ENCODE measurements around the gene P4HA1.

P4HA1 gene

DNA sequence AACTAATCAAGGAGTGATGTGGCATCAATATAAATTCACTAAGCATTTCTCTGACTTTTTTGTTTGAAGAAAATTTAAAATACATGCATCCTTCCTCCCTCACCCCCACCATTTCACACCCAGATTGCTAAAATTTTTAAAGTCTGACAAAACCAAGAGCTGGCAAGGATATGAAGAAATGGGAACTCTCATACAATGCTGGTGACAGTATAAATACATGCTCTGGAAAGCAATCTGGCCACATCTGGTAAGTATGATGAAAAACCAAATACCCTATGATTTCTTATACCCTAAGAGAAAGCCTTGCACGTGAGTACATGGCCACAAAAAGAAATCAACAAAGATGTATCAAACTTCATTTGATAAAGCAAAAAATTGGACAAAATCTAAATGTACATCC is 31.2 kb downstream of the P4HA1 start:
- Histone ChIP-seq H3K27me3 (ENCODE audit: low read depth, low read length) (no peaks in the 10 kb centered on the region), H3K36me3 (ENCODE audit: control insufficient read depth in 1 of 2, insufficient read depth in 2 of 2, low read length in 2 of 2) (peaks cover 28 to 29% of the 10 kb centered on the region in 2 donors), H3K4me3 (ENCODE audit: low read depth in 1 of 2, low read length in 2 of 2) (no peak overlapping the region), H3K4me1 (ENCODE audit: control insufficient read depth in 1 of 2, insufficient read depth in 2 of 2, low read length in 2 of 2) (peaks cover 0 to 4% of the 10 kb centered on the region in 2 donors), H3K9me3 (ENCODE audit: control insufficient read depth in 1 of 2, low read length in 2 of 2) (no peaks in the 10 kb centered on the region), H3K27ac (ENCODE audit: low read length) (no peak overlapping the region)

DNA sequence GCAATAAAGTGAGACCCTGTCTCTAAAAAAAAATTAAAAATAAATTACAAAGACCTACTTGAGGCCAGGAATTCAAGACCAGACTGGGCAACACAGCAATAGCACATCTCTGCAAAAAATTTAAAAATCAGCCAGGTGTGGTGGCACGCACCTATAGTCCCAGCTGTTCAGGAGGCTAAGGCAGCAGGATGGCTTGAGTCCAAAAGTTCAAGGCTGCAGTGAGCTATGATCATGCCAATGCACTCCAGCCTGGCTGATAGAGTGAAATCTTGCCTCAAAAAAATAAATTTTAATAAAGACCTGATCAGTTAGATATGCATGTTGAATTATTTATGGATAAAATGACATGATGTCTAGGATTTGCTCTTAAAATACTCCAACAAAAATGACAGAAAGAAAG is 34.9 kb downstream of the P4HA1 start:
- Histone ChIP-seq H3K27ac (ENCODE audit: low read length) (no peak overlapping the region), H3K4me1 (ENCODE audit: control insufficient read depth in 1 of 2, insufficient read depth in 2 of 2, low read length in 2 of 2) (peaks cover 0 to 4% of the 10 kb centered on the region in 2 donors), H3K9me3 (ENCODE audit: control insufficient read depth in 1 of 2, low read length in 2 of 2) (no peaks in the 10 kb centered on the region), H3K36me3 (ENCODE audit: control insufficient read depth in 1 of 2, insufficient read depth in 2 of 2, low read length in 2 of 2) (peaks cover 9 to 17% of the 10 kb centered on the region in 2 donors), H3K27me3 (ENCODE audit: low read depth, low read length) (no peaks in the 10 kb centered on the region), H3K4me3 (ENCODE audit: low read depth in 1 of 2, low read length in 2 of 2) (no peak overlapping the region)

DNA sequence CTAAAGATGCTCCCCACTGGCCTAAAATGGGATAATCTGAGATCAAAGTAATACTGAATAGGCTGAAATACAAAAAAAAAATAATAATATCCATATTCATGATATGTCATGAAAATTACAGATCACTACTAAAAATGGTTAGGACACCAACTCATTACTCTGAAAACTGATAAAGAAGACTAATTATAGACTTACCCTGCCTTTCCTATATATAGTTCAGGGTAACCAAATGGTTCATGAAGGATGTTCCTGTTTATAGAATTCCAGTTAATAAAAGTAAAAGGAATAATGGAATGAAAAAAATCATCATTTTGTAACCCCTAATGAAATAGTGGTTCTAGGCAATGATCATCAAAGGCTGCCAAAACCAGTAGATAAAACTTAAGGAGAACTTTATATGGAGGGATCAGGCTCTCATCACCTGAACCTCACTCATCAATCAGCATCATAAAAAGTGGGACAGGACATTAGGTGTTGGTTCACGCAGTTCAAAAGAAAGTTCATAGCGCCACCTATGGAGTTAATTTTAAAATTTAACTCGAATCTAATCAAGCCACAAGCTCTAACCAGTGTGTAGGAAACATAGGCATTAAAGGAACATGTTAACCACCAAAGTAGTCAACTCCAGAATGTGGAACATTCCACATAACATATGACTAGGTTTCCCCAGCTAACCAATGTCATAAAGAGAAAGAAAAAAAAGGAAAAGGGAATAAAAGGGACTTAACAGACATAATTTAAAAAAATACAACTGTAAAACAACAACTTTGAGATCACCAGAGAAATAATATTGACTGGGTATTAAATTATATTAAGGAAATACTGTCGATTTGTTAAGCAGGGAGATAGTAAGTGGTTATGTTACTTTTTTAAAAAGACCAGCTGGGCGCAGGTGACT is 35.7 kb downstream of the P4HA1 start:
- H3K27ac ChIP-seq (ENCODE audit: low read length) = no peak overlapping the region
- no peak overlapping the region for H3K4me3 ChIP-seq (ENCODE audit: low read depth in 1 of 2, low read length in 2 of 2)
- H3K36me3 ChIP-seq (ENCODE audit: control insufficient read depth in 1 of 2, insufficient read depth in 2 of 2, low read length in 2 of 2) = peaks cover 9 to 16% of the 10 kb centered on the region in 2 donors
- H3K27me3 ChIP-seq (ENCODE audit: low read depth, low read length) = no peaks in the 10 kb centered on the region
- no peaks in the 10 kb centered on the region for H3K9me3 ChIP-seq (ENCODE audit: control insufficient read depth in 1 of 2, low read length in 2 of 2)
- peaks cover 0 to 4% of the 10 kb centered on the region in 2 donors for H3K4me1 ChIP-seq (ENCODE audit: control insufficient read depth in 1 of 2, insufficient read depth in 2 of 2, low read length in 2 of 2)

DNA sequence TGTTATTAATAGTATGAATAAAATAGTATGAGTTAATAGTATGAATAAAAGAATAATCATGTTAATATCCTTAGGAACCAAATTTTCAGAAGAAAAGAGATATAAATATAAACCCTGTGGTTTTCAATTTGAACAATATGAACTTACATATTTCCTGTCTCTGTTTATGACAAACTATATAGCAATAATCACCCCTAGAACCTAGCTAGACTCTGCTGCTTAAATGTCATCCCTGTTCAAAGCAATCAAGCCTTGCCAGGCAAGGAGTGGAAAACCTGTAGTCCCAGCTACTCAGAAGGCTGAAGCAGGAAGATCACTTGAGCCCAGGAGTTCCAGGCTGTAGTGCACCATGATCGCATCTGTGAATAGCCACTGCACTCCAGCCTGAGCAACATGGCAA is 36.5 kb downstream of the P4HA1 start:
- peaks cover 0 to 4% of the 10 kb centered on the region in 2 donors for H3K4me1 ChIP-seq (ENCODE audit: control insufficient read depth in 1 of 2, insufficient read depth in 2 of 2, low read length in 2 of 2)
- no peak overlapping the region for H3K4me3 ChIP-seq (ENCODE audit: low read depth in 1 of 2, low read length in 2 of 2)
- H3K27ac ChIP-seq (ENCODE audit: low read length) = no peak overlapping the region
- H3K9me3 ChIP-seq (ENCODE audit: control insufficient read depth in 1 of 2, low read length in 2 of 2) = no peaks in the 10 kb centered on the region
- peaks cover 5 to 16% of the 10 kb centered on the region in 2 donors for H3K36me3 ChIP-seq (ENCODE audit: control insufficient read depth in 1 of 2, insufficient read depth in 2 of 2, low read length in 2 of 2)
- no peaks in the 10 kb centered on the region for H3K27me3 ChIP-seq (ENCODE audit: low read depth, low read length)

DNA sequence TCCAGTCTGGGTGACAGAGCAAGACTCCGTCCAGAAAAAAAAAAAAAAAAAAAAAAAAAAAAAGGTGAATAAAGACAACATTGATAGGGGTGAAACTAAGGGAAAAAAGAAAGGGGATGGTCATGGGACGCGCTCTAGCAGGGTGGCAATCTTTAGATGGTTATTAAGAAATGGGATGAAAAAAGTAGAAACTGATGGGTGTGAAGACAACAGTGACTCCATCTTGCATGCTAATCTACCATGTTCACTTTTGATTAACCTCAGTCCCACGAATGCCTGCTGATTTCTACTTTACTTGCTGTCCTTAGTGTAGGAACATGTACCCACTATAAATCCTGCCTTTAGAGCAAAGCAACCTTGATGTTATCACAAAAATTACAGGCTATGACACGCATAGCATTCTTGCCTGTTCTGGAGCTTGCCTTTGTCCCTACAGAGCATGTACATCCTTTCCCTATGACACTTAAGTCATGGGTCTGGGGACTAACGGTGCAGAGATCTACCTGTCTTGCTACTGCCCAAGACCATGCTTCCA is 38.5 kb downstream of the P4HA1 start:
- Histone ChIP-seq H3K27ac (ENCODE audit: low read length) (no peak overlapping the region), H3K36me3 (ENCODE audit: control insufficient read depth in 1 of 2, insufficient read depth in 2 of 2, low read length in 2 of 2) (peaks cover 10 to 16% of the 10 kb centered on the region in 2 donors), H3K4me3 (ENCODE audit: low read depth in 1 of 2, low read length in 2 of 2) (no peak overlapping the region), H3K4me1 (ENCODE audit: control insufficient read depth in 1 of 2, insufficient read depth in 2 of 2, low read length in 2 of 2) (peaks cover 0 to 4% of the 10 kb centered on the region in 2 donors), H3K9me3 (ENCODE audit: control insufficient read depth in 1 of 2, low read length in 2 of 2) (no peaks in the 10 kb centered on the region), H3K27me3 (ENCODE audit: low read depth, low read length) (no peaks in the 10 kb centered on the region)

DNA sequence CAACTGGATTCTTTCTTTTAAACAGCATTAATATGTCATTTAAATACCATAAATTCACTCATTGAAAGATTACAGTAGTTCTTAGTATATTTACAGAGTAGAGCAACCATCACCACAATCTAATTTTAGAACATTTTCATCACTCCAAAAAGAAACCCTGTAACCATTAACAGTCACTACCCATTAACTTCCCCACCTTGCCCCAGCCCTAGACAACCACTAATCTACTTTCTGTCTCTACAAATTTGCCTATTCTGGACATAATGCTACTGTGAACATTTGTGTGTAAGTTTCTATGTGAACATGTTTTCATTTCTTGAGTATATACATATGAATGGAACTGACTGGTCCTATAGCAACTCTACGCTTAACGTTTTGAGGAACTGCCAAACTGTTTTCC is 42.4 kb downstream of the P4HA1 start:
- no peaks in the 10 kb centered on the region for H3K4me1 ChIP-seq (ENCODE audit: control insufficient read depth in 1 of 2, insufficient read depth in 2 of 2, low read length in 2 of 2)
- H3K27me3 ChIP-seq (ENCODE audit: low read depth, low read length) = no peaks in the 10 kb centered on the region
- H3K9me3 ChIP-seq (ENCODE audit: control insufficient read depth in 1 of 2, low read length in 2 of 2) = no peaks in the 10 kb centered on the region
- no peak overlapping the region for H3K4me3 ChIP-seq (ENCODE audit: low read depth in 1 of 2, low read length in 2 of 2)
- peaks cover 14 to 15% of the 10 kb centered on the region in 2 donors for H3K36me3 ChIP-seq (ENCODE audit: control insufficient read depth in 1 of 2, insufficient read depth in 2 of 2, low read length in 2 of 2)
- H3K27ac ChIP-seq (ENCODE audit: low read length) = no peak overlapping the region

DNA sequence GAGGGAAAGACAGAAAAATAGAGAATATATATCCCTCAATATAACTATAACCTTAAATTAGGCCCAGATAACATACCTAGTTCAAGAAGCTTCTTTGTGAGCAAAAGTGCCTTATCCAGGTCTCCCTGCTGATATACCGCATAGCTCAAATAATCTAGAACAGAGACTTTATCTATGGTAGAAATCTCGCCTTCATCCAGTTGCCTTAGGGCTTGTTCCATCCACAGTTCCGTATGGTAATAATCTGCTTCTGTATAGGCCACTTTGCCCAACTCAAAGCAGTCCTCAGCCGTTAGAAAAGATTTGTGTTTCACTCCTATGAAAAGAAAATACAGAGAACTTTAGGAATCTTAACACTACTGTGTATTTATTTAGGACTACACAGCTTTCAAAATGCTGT is 43.4 kb downstream of the P4HA1 start:
- peaks cover 14 to 15% of the 10 kb centered on the region in 2 donors for H3K36me3 ChIP-seq (ENCODE audit: control insufficient read depth in 1 of 2, insufficient read depth in 2 of 2, low read length in 2 of 2)
- no peaks in the 10 kb centered on the region for H3K4me1 ChIP-seq (ENCODE audit: control insufficient read depth in 1 of 2, insufficient read depth in 2 of 2, low read length in 2 of 2)
- H3K9me3 ChIP-seq (ENCODE audit: control insufficient read depth in 1 of 2, low read length in 2 of 2) = no peaks in the 10 kb centered on the region
- H3K4me3 ChIP-seq (ENCODE audit: low read depth in 1 of 2, low read length in 2 of 2) = no peak overlapping the region
- no peaks in the 10 kb centered on the region for H3K27me3 ChIP-seq (ENCODE audit: low read depth, low read length)
- no peak overlapping the region for H3K27ac ChIP-seq (ENCODE audit: low read length)

DNA sequence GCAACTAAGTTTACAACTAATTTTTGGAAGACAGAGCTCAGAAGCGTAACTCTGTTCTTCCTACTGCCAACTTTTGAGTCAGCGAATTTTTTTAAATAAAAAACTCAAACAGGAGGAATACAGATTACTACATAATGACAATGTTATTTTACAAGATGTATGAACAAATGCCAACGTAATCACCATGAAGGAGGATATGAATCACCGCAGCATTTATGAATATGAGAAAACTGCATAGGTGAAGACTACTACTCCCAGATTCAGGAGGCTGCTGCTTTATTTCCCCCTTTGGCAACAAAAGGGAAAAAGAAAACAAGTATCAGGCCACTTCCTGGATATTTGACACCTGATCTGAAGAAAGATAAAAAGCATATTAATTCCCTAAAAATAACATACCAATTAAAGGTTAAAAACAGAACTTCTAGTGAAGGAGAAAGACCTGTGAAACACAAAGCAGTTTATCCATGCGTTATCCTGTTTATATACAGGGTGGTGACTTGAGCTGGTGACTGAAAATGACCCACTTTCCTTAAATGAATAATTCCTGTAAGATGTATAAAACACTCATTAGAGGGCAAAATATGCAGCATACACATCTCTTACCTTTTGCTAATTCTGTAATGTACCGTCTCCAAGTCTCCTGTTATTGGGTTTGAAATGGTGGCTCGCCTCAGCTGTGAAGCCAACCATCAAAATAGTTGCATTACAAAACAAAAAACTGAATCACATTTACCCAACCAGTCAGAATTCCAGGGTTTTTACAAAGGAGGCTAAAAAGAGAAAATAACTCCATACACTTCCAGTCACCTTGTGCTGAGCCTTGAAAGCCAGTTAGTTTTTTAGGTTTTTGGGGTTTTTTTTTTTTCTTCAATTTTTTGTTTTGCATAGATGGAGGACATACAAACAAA is 52.0 kb downstream of the P4HA1 start:
- Histone ChIP-seq H3K36me3 (ENCODE audit: control insufficient read depth in 1 of 2, insufficient read depth in 2 of 2, low read length in 2 of 2) (peaks cover 3 to 11% of the 10 kb centered on the region in 2 donors), H3K9me3 (ENCODE audit: control insufficient read depth in 1 of 2, low read length in 2 of 2) (no peaks in the 10 kb centered on the region), H3K27me3 (ENCODE audit: low read depth, low read length) (no peaks in the 10 kb centered on the region), H3K4me3 (ENCODE audit: low read depth in 1 of 2, low read length in 2 of 2) (no peak overlapping the region), H3K4me1 (ENCODE audit: control insufficient read depth in 1 of 2, insufficient read depth in 2 of 2, low read length in 2 of 2) (no peaks in the 10 kb centered on the region), H3K27ac (ENCODE audit: low read length) (no peak overlapping the region)

DNA sequence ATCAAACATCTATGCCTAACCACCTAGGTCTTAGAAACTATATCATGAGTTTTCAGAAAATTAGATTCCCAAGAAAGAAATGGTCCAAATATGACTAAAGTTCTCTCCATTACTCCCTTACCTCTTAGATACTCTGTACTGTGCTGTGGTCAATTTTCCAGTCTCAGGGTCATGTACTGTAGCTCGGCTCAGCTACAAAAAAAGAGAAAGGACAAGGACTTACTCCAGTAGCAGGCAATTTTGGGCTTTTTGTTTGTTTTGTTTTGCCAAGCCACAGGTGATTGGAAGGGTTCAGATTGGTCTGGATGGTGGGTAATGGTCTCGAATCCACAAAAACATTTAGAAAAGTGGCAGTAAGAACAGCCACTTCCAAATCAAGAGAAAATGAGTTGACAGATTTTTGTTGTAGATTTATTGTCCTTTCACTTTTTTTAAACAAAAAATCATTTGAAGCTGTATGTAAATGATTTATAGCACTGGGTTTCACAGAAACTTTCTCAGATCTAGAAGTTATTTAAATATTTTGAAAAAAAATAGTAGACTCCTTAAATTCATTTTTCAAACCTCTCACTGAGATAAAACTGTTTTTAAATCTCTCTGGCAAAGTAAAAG is 52.8 kb downstream of the P4HA1 start:
- peaks cover 3 to 11% of the 10 kb centered on the region in 2 donors for H3K36me3 ChIP-seq (ENCODE audit: control insufficient read depth in 1 of 2, insufficient read depth in 2 of 2, low read length in 2 of 2)

DNA sequence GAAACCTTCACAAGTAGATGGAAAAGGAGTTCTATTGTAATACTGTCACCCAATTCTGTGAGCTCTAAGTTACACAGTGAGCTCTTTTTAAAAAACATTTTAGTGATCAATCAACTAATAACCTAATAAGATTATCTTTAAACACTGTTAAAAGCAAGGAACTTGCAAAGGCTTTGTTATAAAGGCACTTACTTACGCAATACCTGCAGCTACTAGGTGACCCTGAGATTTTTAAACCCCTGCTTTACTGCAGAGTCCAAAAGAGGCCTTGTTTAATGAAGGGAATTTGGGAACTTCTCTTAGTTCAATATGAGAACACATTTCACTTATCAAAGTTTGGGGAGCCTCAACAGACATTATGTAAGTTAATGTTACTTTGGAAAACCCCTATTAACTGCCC is 53.3 kb downstream of the P4HA1 start:
- Histone ChIP-seq H3K4me1 (ENCODE audit: control insufficient read depth in 1 of 2, insufficient read depth in 2 of 2, low read length in 2 of 2) (no peaks in the 10 kb centered on the region), H3K4me3 (ENCODE audit: low read depth in 1 of 2, low read length in 2 of 2) (no peak overlapping the region), H3K27me3 (ENCODE audit: low read depth, low read length) (no peaks in the 10 kb centered on the region), H3K9me3 (ENCODE audit: control insufficient read depth in 1 of 2, low read length in 2 of 2) (no peaks in the 10 kb centered on the region), H3K36me3 (ENCODE audit: control insufficient read depth in 1 of 2, insufficient read depth in 2 of 2, low read length in 2 of 2) (peaks cover 3 to 11% of the 10 kb centered on the region in 2 donors), H3K27ac (ENCODE audit: low read length) (no peak overlapping the region)

More for the DNA sequence above, 52.8 kb downstream of the P4HA1 start:
- no peaks in the 10 kb centered on the region for H3K4me1 ChIP-seq (ENCODE audit: control insufficient read depth in 1 of 2, insufficient read depth in 2 of 2, low read length in 2 of 2)
- no peaks in the 10 kb centered on the region for H3K27me3 ChIP-seq (ENCODE audit: low read depth, low read length)
- H3K4me3 ChIP-seq (ENCODE audit: low read depth in 1 of 2, low read length in 2 of 2) = no peak overlapping the region
- no peaks in the 10 kb centered on the region for H3K9me3 ChIP-seq (ENCODE audit: control insufficient read depth in 1 of 2, low read length in 2 of 2)
- H3K27ac ChIP-seq (ENCODE audit: low read length) = no peak overlapping the region

DNA sequence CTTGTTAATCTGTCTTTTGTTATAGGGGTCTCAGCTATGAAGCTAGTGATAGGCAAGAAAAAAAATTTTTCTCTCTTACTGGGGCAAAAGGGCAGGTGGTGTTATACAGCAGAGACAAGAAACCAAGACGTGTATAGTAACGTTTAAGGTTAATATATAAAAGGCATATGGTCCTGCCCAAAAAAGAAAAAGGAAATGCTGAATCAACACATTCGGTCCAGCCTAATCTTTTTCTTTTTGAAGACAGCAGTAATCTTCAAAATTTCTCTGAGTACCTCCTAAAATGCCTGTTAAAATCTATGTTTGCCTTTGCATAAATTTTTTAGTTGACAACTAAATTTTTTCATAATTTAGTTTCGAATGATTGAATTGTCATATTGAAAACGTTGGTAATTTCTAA is 54.5 kb downstream of the P4HA1 start:
- Histone ChIP-seq H3K27me3 (ENCODE audit: low read depth, low read length) (no peaks in the 10 kb centered on the region), H3K4me1 (ENCODE audit: control insufficient read depth in 1 of 2, insufficient read depth in 2 of 2, low read length in 2 of 2) (no peaks in the 10 kb centered on the region), H3K36me3 (ENCODE audit: control insufficient read depth in 1 of 2, insufficient read depth in 2 of 2, low read length in 2 of 2) (peaks cover 3 to 11% of the 10 kb centered on the region in 2 donors), H3K9me3 (ENCODE audit: control insufficient read depth in 1 of 2, low read length in 2 of 2) (no peaks in the 10 kb centered on the region), H3K4me3 (ENCODE audit: low read depth in 1 of 2, low read length in 2 of 2) (no peak overlapping the region), H3K27ac (ENCODE audit: low read length) (no peak overlapping the region)
